Trophoblast cell (in vitro differentiated cells and primary cell): ENCODE measurements around the gene CLIC4.
A peak's percentile ranks its signal among the peaks of the same experiment; 100 is the strongest.

Experiments
- DNase-seq, 2 donors: peaks; one replicate each; pipeline ENCODE4 v3.0.0-alpha.2; 2016
- H2AFZ ChIP-seq: 2 replicates; pipeline ENCODE4 v1.6.1; 2013; ENCODE audit warnings: low read length, moderate library complexity, mild to moderate bottlenecking; ENCODE audit not compliant: insufficient read depth, poor library complexity
- H2AK5ac ChIP-seq: 2 replicates; pipeline ENCODE4 v1.6.1; 2013; ENCODE audit warnings: mild to moderate bottlenecking, low read length
- H2BK120ac ChIP-seq: 2 replicates; pipeline ENCODE4 v1.6.1; 2013; ENCODE audit warnings: low read length, mild to moderate bottlenecking, moderate library complexity; ENCODE audit not compliant: insufficient read depth, poor library complexity
- H2BK12ac ChIP-seq: 2 replicates; pipeline ENCODE4 v1.6.1; 2013; ENCODE audit warnings: mild to moderate bottlenecking, low read length, moderate library complexity
- H2BK5ac ChIP-seq: 2 replicates; pipeline ENCODE4 v1.6.1; 2013; ENCODE audit warnings: low read length, low read depth, moderate library complexity, mild to moderate bottlenecking; ENCODE audit not compliant: poor library complexity
- H3K14ac ChIP-seq: 2 replicates; pipeline ENCODE4 v1.6.1; 2013; ENCODE audit warnings: mild to moderate bottlenecking, low read length
- H3K18ac ChIP-seq: 2 replicates; pipeline ENCODE4 v1.6.1; 2013; ENCODE audit warnings: mild to moderate bottlenecking, low read length
- H3K23ac ChIP-seq: 2 replicates; pipeline ENCODE4 v1.6.1; 2013; ENCODE audit warnings: low read length
- H3K27ac ChIP-seq: 2 replicates; pipeline ENCODE4 v1.5.1; 2013; ENCODE audit warnings: low read depth, mild to moderate bottlenecking, inconsistent platforms, low read length, moderate library complexity
- H3K27me3 ChIP-seq: 2 replicates; pipeline ENCODE4 v1.6.1; 2013; ENCODE audit warnings: inconsistent platforms, mild to moderate bottlenecking, low read length, moderate library complexity; ENCODE audit not compliant: insufficient read depth
- H3K36me3 ChIP-seq, 2 experiments: 1 replicate in 1 of 2; 2 replicates in 1 of 2; pipeline ENCODE4 v1.6.1; 2013; ENCODE audit warnings: low read length in 2 of 2, mild to moderate bottlenecking in 2 of 2, moderate library complexity in 1 of 2; ENCODE audit not compliant: insufficient read depth in 2 of 2, control insufficient read depth in 1 of 2
- H3K4ac ChIP-seq: 2 replicates; pipeline ENCODE4 v1.6.1; 2013; ENCODE audit warnings: low read depth, mild to moderate bottlenecking, low read length, moderate library complexity
- H3K4me1 ChIP-seq, 2 experiments: 1 replicate in 1 of 2; 2 replicates in 1 of 2; pipeline ENCODE4 v1.6.1; 2013; ENCODE audit warnings: low read length in 2 of 2, mild to moderate bottlenecking in 2 of 2, moderate library complexity in 1 of 2; ENCODE audit not compliant: insufficient read depth in 2 of 2, control insufficient read depth in 1 of 2
- H3K4me2 ChIP-seq: 2 replicates; pipeline ENCODE4 v1.6.1; 2013; ENCODE audit warnings: inconsistent platforms, mild to moderate bottlenecking, low read length, moderate library complexity
- H3K4me3 ChIP-seq: 2 replicates; pipeline ENCODE4 v1.5.1; 2013; ENCODE audit warnings: mild to moderate bottlenecking, low read depth, low read length, inconsistent platforms
- H3K79me1 ChIP-seq: one replicate; pipeline ENCODE4 v1.6.1; 2013; ENCODE audit warnings: low read length
- H3K79me2 ChIP-seq: 2 replicates; pipeline ENCODE4 v1.6.1; 2013; ENCODE audit warnings: low read length, mild to moderate bottlenecking; ENCODE audit not compliant: control insufficient read depth, insufficient read depth, poor library complexity
- H3K9ac ChIP-seq: 2 replicates; pipeline ENCODE4 v1.6.1; 2013; ENCODE audit warnings: mild to moderate bottlenecking, low read length
- H3K9me3 ChIP-seq: 2 replicates; pipeline ENCODE4 v1.6.1; 2013; ENCODE audit warnings: low read depth, mild to moderate bottlenecking, control low read depth, inconsistent platforms, low read length; ENCODE audit not compliant: insufficient read depth
- H4K12ac ChIP-seq: 2 replicates; pipeline ENCODE4 v1.6.1; 2013; ENCODE audit warnings: low read depth, mild to moderate bottlenecking, low read length, moderate library complexity
- H4K8ac ChIP-seq: 2 replicates; pipeline ENCODE4 v1.6.1; 2013; ENCODE audit warnings: low read depth, mild to moderate bottlenecking, low read length, moderate library complexity
- H4K91ac ChIP-seq: one replicate; pipeline ENCODE4 v1.6.1; 2013; ENCODE audit warnings: low read depth, mild to moderate bottlenecking, low read length, moderate library complexity
- WGBS: extraction: QIAGEN DNeasy Blood & Tissue Kit; methylation state at CpG from one replicate; pipeline ENCODE4 v1.1.7; 2013; ENCODE audit warnings: missing lambda C conversion rate; ENCODE audit not compliant: insufficient read length, insufficient coverage; ENCODE audit errors: extremely low coverage; 5-methylcytosine and 5-hydroxymethylcytosine counted together

Gene CLIC4

GRCh38 chr1:24764439-24764838 lies 19.2 kb downstream of the CLIC4 start:
- no peak overlapping the region for H4K91ac ChIP-seq

GRCh38 chr1:24764848-24765247 lies 19.6 kb downstream of the CLIC4 start:
- no peak overlapping the region for H4K12ac ChIP-seq
- H3K4me3 ChIP-seq: no peak overlapping the region
- no peak overlapping the region for H2AK5ac ChIP-seq
- no peak overlapping the region for H3K9ac ChIP-seq
- H3K9me3 ChIP-seq: no peaks in the 10 kb centered on the region
- peaks cover 1% of the 10 kb centered on the region for H3K79me1 ChIP-seq
- no peak overlapping the region for H2BK12ac ChIP-seq
- no peak overlapping the region for H3K23ac ChIP-seq
- H2BK120ac ChIP-seq: no peak overlapping the region
- H4K8ac ChIP-seq: no peak overlapping the region
- no peak overlapping the region for H3K4me2 ChIP-seq
- H4K91ac ChIP-seq: no peak overlapping the region
- no peaks in the 10 kb centered on the region for H3K27me3 ChIP-seq
- no peak overlapping the region for H2AFZ ChIP-seq
- H3K18ac ChIP-seq: no peak overlapping the region
- no peak for DNase-seq
- H2BK5ac ChIP-seq: no peak overlapping the region
- H3K4ac ChIP-seq: no peak overlapping the region
- H3K79me2 ChIP-seq: peaks cover 13% of the 10 kb centered on the region
- no peak overlapping the region for H3K14ac ChIP-seq
- no peak overlapping the region for H3K27ac ChIP-seq
- WGBS: no CpG with 5 or more reads among the region's 1 CpG
- peaks cover 3 to 4% of the 10 kb centered on the region in 2 experiments for H3K4me1 ChIP-seq
- peaks cover 0 to 6% of the 10 kb centered on the region in 2 experiments for H3K36me3 ChIP-seq

More at GRCh38 chr1:24764439-24764838, 19.2 kb downstream of the CLIC4 start:
- no peaks in the 10 kb centered on the region for H3K79me1 ChIP-seq
- H4K8ac ChIP-seq: no peak overlapping the region
- peak overlapping the region; percentile 43 for H3K4ac ChIP-seq
- no peak overlapping the region for H3K9ac ChIP-seq
- no peak overlapping the region for H3K18ac ChIP-seq
- H3K27me3 ChIP-seq: no peaks in the 10 kb centered on the region
- no peak overlapping the region for H2BK5ac ChIP-seq
- H3K14ac ChIP-seq: no peak overlapping the region
- no peak for DNase-seq
- peaks cover 14% of the 10 kb centered on the region for H3K79me2 ChIP-seq
- no peak overlapping the region for H3K4me2 ChIP-seq
- no peak overlapping the region for H2BK120ac ChIP-seq
- no peaks in the 10 kb centered on the region for H3K9me3 ChIP-seq
- H3K4me3 ChIP-seq: no peak overlapping the region
- H3K27ac ChIP-seq: no peak overlapping the region
- peaks cover 2 to 3% of the 10 kb centered on the region in 2 experiments for H3K4me1 ChIP-seq
- no peak overlapping the region for H2BK12ac ChIP-seq
- H3K36me3 ChIP-seq: peaks cover 0 to 8% of the 10 kb centered on the region in 2 experiments
- no CpG with 5 or more reads among the region's 3 CpGs for WGBS
- H2AFZ ChIP-seq: no peak overlapping the region
- H2AK5ac ChIP-seq: no peak overlapping the region
- H3K23ac ChIP-seq: no peak overlapping the region
- no peak overlapping the region for H4K12ac ChIP-seq

GRCh38 chr1:24765308-24765988 lies 20.2 kb downstream of the CLIC4 start:
- Histone ChIP-seq H3K9ac (no peak overlapping the region), H4K12ac (no peak overlapping the region), H3K18ac (no peak overlapping the region), H3K4me3 (no peak overlapping the region), H2BK12ac (no peak overlapping the region), H3K4ac (peak overlapping the region; percentile 90), H2BK5ac (no peak overlapping the region), H3K23ac (no peak overlapping the region), H3K79me1 (peaks cover 1% of the 10 kb centered on the region), H3K4me2 (no peak overlapping the region), H2AFZ (no peak overlapping the region), H3K27me3 (no peaks in the 10 kb centered on the region), H3K79me2 (peaks cover 14% of the 10 kb centered on the region), H2AK5ac (no peak overlapping the region), H3K14ac (no peak overlapping the region), H2BK120ac (no peak overlapping the region), H4K91ac (no peak overlapping the region), H3K36me3 (peaks cover 0 to 3% of the 10 kb centered on the region in 2 experiments), H3K9me3 (no peaks in the 10 kb centered on the region), H4K8ac (no peak overlapping the region), H3K4me1 (peaks cover 3 to 5% of the 10 kb centered on the region in 2 experiments), H3K27ac (no peak overlapping the region)
- no CpG with 5 or more reads among the region's 8 CpGs for WGBS
- peak in 1 of 2 donors; percentile 50 for DNase-seq

GRCh38 chr1:24767351-24767750 lies 22.1 kb downstream of the CLIC4 start:
- H2BK5ac ChIP-seq: no peak overlapping the region
- H2AK5ac ChIP-seq: no peak overlapping the region
- no peak overlapping the region for H4K8ac ChIP-seq
- no peak overlapping the region for H3K9ac ChIP-seq
- peaks cover 1% of the 10 kb centered on the region for H3K79me1 ChIP-seq
- H3K27me3 ChIP-seq: no peaks in the 10 kb centered on the region
- H3K18ac ChIP-seq: no peak overlapping the region
- no peak overlapping the region for H3K27ac ChIP-seq
- H3K4me2 ChIP-seq: no peak overlapping the region
- H3K14ac ChIP-seq: no peak overlapping the region
- no peak for DNase-seq
- WGBS: no CpG with 5 or more reads among the region's 1 CpG
- H4K91ac ChIP-seq: no peak overlapping the region
- no peak overlapping the region for H2AFZ ChIP-seq
- H3K79me2 ChIP-seq: peaks cover 9% of the 10 kb centered on the region
- no peaks in the 10 kb centered on the region for H3K9me3 ChIP-seq
- no peak overlapping the region for H3K4me3 ChIP-seq
- H2BK12ac ChIP-seq: no peak overlapping the region
- no peak overlapping the region for H3K23ac ChIP-seq
- peak overlapping the region; percentile 58 for H3K4ac ChIP-seq
- no peak overlapping the region for H4K12ac ChIP-seq
- H3K36me3 ChIP-seq: peaks cover 0 to 4% of the 10 kb centered on the region in 2 experiments
- no peak overlapping the region for H2BK120ac ChIP-seq
- H3K4me1 ChIP-seq: peaks cover 0 to 3% of the 10 kb centered on the region in 2 experiments
